HCT116 (cell line): ENCODE results near the gene TGFBRAP1. TPM values are rescaled to one million over a fixed set of nuclear protein-coding genes. Genes with fewer than 3 reads are reported as not detected.

Source experiments
- ATAC-seq: fragments of 200-7000 bp; cut with Tn5 transposase; 2 replicates; pipeline ENCODE4 v1.9.1; 2020; ENCODE audit warnings: mild to moderate bottlenecking, moderate library complexity
- BruUV-seq: library from RNA; stranded (reverse); fragments of 400-500 nt; replicated peaks from 2 replicates; lab custom pipeline; 2021; lab: Mats Ljungman, UMichigan
- CTCF ChIA-PET: fragments of 300-600 bp; sonication (Branson Sonifier 250); formaldehyde crosslinking; loops from one replicate; lab custom pipeline; 2021; ENCODE audit warnings: antibody characterized with exemption; lab: Charles Lee
- POLR2A ChIA-PET: fragments of 300-600, 350-600 bp; sonication (Branson Sonifier 250); formaldehyde crosslinking; loops from one replicate; lab custom pipeline; 2021; ENCODE audit warnings: antibody characterized with exemption; lab: Charles Lee
- RAD21 ChIA-PET, 2 experiments: fragments of 300-600 bp; sonication (Branson Sonifier 250); formaldehyde crosslinking; loops; one replicate each; lab custom pipeline; 2023; ENCODE audit warnings: low total read pairs in 2 of 2; ENCODE audit not compliant: uncharacterized antibody in 2 of 2, unreplicated experiment in 2 of 2, low non-redundant PET in 1 of 2; lab: Charles Lee
- DNase-seq: peaks from one replicate; pipeline ENCODE4 v3.0.0-alpha.2; 2010; ENCODE audit warnings: low read depth, low spot score
- H2AFZ ChIP-seq: fragments of 200-600 bp; shearing (Covaris generic), sonication (generic); 2 replicates; pipeline ENCODE4 v1.6.1; 2017; ENCODE audit warnings: low read depth, mixed run types, mixed read lengths, antibody characterized with exemption, low read length; ENCODE audit not compliant: poor library complexity, severe bottlenecking
- H3K27ac ChIP-seq: 2 replicates; pipeline ENCODE4 v1.5.1; 2012; ENCODE audit warnings: low read depth, low read length
- H3K27me3 ChIP-seq: fragments of 200-600 bp; sonication (generic); 2 replicates; pipeline ENCODE4 v1.6.1; 2016; ENCODE audit warnings: mixed run types, low read length, mixed read lengths; ENCODE audit not compliant: insufficient read depth
- H3K36me3 ChIP-seq, 2 experiments: fragments of 200-500 bp in 1 of 2; fragments of 200-600 bp in 1 of 2; sonication (Bioruptor generic) in 1 of 2; sonication (generic) in 1 of 2; 2 replicates each; pipeline versions ENCODE4 v1.5.1 to v1.6.1; 2014 to 2016; ENCODE audit warnings: low read length in 2 of 2, inconsistent platforms in 1 of 2, mixed read lengths in 1 of 2, mixed run types in 1 of 2; ENCODE audit not compliant: insufficient read depth in 2 of 2, control insufficient read depth in 1 of 2
- H3K4me1 ChIP-seq, 2 experiments: fragments of 200-600 bp in 1 of 2; sonication (generic) in 1 of 2; 2 replicates each; pipeline versions ENCODE4 v1.5.1 to v1.6.1; 2012 to 2017; ENCODE audit warnings: low read length in 2 of 2, inconsistent platforms in 1 of 2, mild to moderate bottlenecking in 1 of 2, mixed read lengths in 1 of 2, mixed run types in 1 of 2, moderate library complexity in 1 of 2; ENCODE audit not compliant: insufficient read depth in 2 of 2, control insufficient read depth in 1 of 2
- H3K4me2 ChIP-seq: fragments of 200-600 bp; sonication (generic); 2 replicates; pipeline ENCODE4 v1.6.1; 2017; ENCODE audit warnings: mixed run types, low read length, mixed read lengths
- H3K4me3 ChIP-seq, 2 experiments: fragments of 200-600 bp in 1 of 2; sonication (generic) in 1 of 2; replicated peaks in 1 of 2; 2 replicates each; pipeline ENCODE4 v1.5.1; 2011 to 2016; ENCODE audit warnings: low read length in 2 of 2, control low read depth in 1 of 2, low read depth in 1 of 2, mild to moderate bottlenecking in 1 of 2, mixed read lengths in 1 of 2, mixed run types in 1 of 2
- H3K79me2 ChIP-seq: fragments of 200-600 bp; sonication (generic); 2 replicates; pipeline ENCODE4 v1.6.1; 2017; ENCODE audit warnings: mild to moderate bottlenecking, mixed run types, low read length, moderate library complexity, mixed read lengths; ENCODE audit not compliant: insufficient read depth
- H3K9ac ChIP-seq: fragments of 200-600 bp; sonication (generic); 2 replicates; pipeline ENCODE4 v1.6.1; 2016; ENCODE audit warnings: low read length, mixed read lengths
- H3K9me2 ChIP-seq: fragments of 200-600 bp; sonication (generic), shearing (Covaris generic); 2 replicates; pipeline ENCODE4 v1.6.1; 2017; ENCODE audit warnings: mixed run types, mild to moderate bottlenecking, moderate library complexity; ENCODE audit not compliant: insufficient read depth
- H3K9me3 ChIP-seq, 2 experiments: fragments of 200-500 bp in 1 of 2; fragments of 200-600 bp in 1 of 2; sonication (Bioruptor generic) in 1 of 2; sonication (generic) in 1 of 2; 2 replicates each; pipeline ENCODE4 v1.6.1; 2014 to 2017; ENCODE audit warnings: low read length in 2 of 2, mixed read lengths in 2 of 2, inconsistent platforms in 1 of 2, low read depth in 1 of 2, mild to moderate bottlenecking in 1 of 2, mixed run types in 1 of 2, moderate library complexity in 1 of 2; ENCODE audit not compliant: control insufficient read depth in 1 of 2, insufficient read depth in 1 of 2
- H4K20me1 ChIP-seq: fragments of 200-600 bp; sonication (generic), shearing (Covaris generic); 2 replicates; pipeline ENCODE4 v1.6.1; 2017; ENCODE audit warnings: mixed run types, mild to moderate bottlenecking, moderate library complexity; ENCODE audit not compliant: insufficient read depth
- CTCF ChIP-seq, 3 experiments: fragments of 200-600 bp in 1 of 3; sonication (generic) in 1 of 3; IDR thresholded peaks in 2 of 3; conservative IDR thresholded peaks in 1 of 3; 2 replicates each; pipeline ENCODE4 v1.5.1; 2012 to 2017; ENCODE audit warnings: low read depth in 2 of 3, low read length in 2 of 3, antibody characterized with exemption in 1 of 3, borderline replicate concordance in 1 of 3, control low read depth in 1 of 3, mild to moderate bottlenecking in 1 of 3, mixed read lengths in 1 of 3, mixed run types in 1 of 3, moderate library complexity in 1 of 3; ENCODE audit not compliant: insufficient read depth in 1 of 3
- EGR1 ChIP-seq: IDR thresholded peaks from 2 replicates; pipeline ENCODE4 v1.6.1; 2012; ENCODE audit warnings: low read depth
- FOSL1 ChIP-seq: IDR thresholded peaks from 2 replicates; pipeline ENCODE4 v1.6.1; 2012; ENCODE audit warnings: low read depth
- JUND ChIP-seq: IDR thresholded peaks from 2 replicates; pipeline ENCODE4 v1.6.1; 2012
- MAX ChIP-seq: IDR thresholded peaks from 2 replicates; pipeline ENCODE4 v1.6.1; 2012
- POLR2A ChIP-seq: IDR thresholded peaks from 2 replicates; pipeline ENCODE4 v1.7.0; 2011; ENCODE audit warnings: borderline replicate concordance; ENCODE audit not compliant: insufficient read depth, insufficient read length; ENCODE audit errors: extremely low read depth
- RAD21 ChIP-seq: IDR thresholded peaks from 2 replicates; pipeline ENCODE4 v1.6.1; 2012; ENCODE audit warnings: low read depth, mild to moderate bottlenecking
- SIN3A ChIP-seq: IDR thresholded peaks from 2 replicates; pipeline ENCODE4 v1.6.1; 2012; ENCODE audit warnings: low read depth
- TCF7L2 ChIP-seq: IDR thresholded peaks from 2 replicates; pipeline ENCODE4 v1.7.0; 2011; ENCODE audit warnings: borderline replicate concordance, inconsistent platforms; ENCODE audit not compliant: insufficient read depth, insufficient read length; ENCODE audit errors: extremely low read depth
- YY1 ChIP-seq: IDR thresholded peaks from 2 replicates; pipeline ENCODE4 v1.6.1; 2011; ENCODE audit warnings: low read length, low read depth, moderate library complexity, mild to moderate bottlenecking; ENCODE audit not compliant: insufficient replicate concordance; ENCODE audit errors: extremely low read depth
- ZBTB33 ChIP-seq: IDR thresholded peaks from 2 replicates; pipeline ENCODE4 v1.6.1; 2011; ENCODE audit warnings: mild to moderate bottlenecking, low read length, moderate library complexity; ENCODE audit not compliant: insufficient replicate concordance; ENCODE audit errors: extremely low read depth
- intact Hi-C: fragments of 100-400 bp; cut with micrococcal nuclease; formaldehyde crosslinking; loops from 2 replicates; pipeline ENCODE4 v1.10.0; 2022
- total RNA-seq: library from RNA; stranded (reverse); gene quantifications from one replicate; pipeline ENCODE4 v1.2.1, GENCODE V29; 2021; ENCODE audit not compliant: unreplicated experiment

Gene TGFBRAP1
- total RNA-seq, 1 experiment from 2014 or later = 18.3 TPM

- ATAC-seq = no peak
- no peak for TF ChIP-seq TCF7L2
- TF ChIP-seq SIN3A = no peak
- TF ChIP-seq EGR1 = no peak
- Histone ChIP-seq H3K9ac (no peak overlapping the region), H3K79me2 (no peaks in the 10 kb centered on the region), H3K27me3 (no peaks in the 10 kb centered on the region), H3K4me3 (no peak overlapping the region), H2AFZ (peak overlapping the region; percentile 93), H3K36me3 (no peaks in the 10 kb centered on the region), H3K4me2 (peak overlapping the region; percentile 61; the same call in 1 of the 2 replicates), H3K27ac (no peak overlapping the region), H3K4me1 (peaks cover 16 to 31% of the 10 kb centered on the region in 2 experiments), H4K20me1 (no peaks in the 10 kb centered on the region), H3K9me2 (no peaks in the 10 kb centered on the region), H3K9me3 (no peaks in the 10 kb centered on the region)
- no peak for DNase-seq
- ChIA-PET POLR2A (no interaction called here), CTCF (interaction anchor here (6.4 kb wide), 1 partner anchor 123 kb away, joined by 107 read pairs; no protein-coding TSS in a partner anchor), RAD21 (no interaction called here)
- intact Hi-C loops = loop anchor here (5.0 kb wide), 1 partner anchor 200 kb away; the partner anchor contains the start of gene MRPS9
- no TSS peak for BruUV-seq
These were observed 92.3 kb downstream of the TGFBRAP1 start for GRCh38 chr2:105237045-105237765.

- no TSS peak for BruUV-seq
- intact Hi-C loops = loop anchor here (5.0 kb wide), 1 partner anchor 199 kb away; the partner anchor contains the start of gene MRPS9
- TF ChIP-seq JUND (no peak), YY1 (no peak), POLR2A (no peak), TCF7L2 (no peak), FOSL1 (no peak), EGR1 (no peak), ZBTB33 (no peak), CTCF (IDR thresholded peaks at IDR 0.05 in 2 of 3, conservative IDR thresholded peaks at IDR 0.05 in 1 of 3; ENCODE audit: borderline replicate concordance in 1 of 3, insufficient read depth in 1 of 3, low read depth in 2 of 3, low read length in 2 of 3) (no peak), RAD21 (no peak), MAX (no peak)
These were observed 93.5 kb downstream of the TGFBRAP1 start for GRCh38 chr2:105236060-105236424.

More at GRCh38 chr2:105236060-105236424, 93.5 kb downstream of the TGFBRAP1 start:
- H3K27ac ChIP-seq = no peak overlapping the region
- peaks cover 16 to 31% of the 10 kb centered on the region in 2 experiments for H3K4me1 ChIP-seq
- peak overlapping the region; percentile 91 for H2AFZ ChIP-seq
- H3K36me3 ChIP-seq = no peaks in the 10 kb centered on the region
- no peaks in the 10 kb centered on the region for H3K9me2 ChIP-seq
- DNase-seq (no peak), ATAC-seq (no peak)
- RAD21 ChIA-PET = interaction anchor here (0.7 to 2.1 kb wide), 2 partner anchors 121 to 133 kb away, joined by 3 to 8 read pairs; no protein-coding TSS in a partner anchor
- POLR2A ChIA-PET = interaction anchor here (0.9 to 1.5 kb wide), 2 partner anchors 119 to 121 kb away, joined by 3 to 5 read pairs; no protein-coding TSS in a partner anchor
- CTCF ChIA-PET = interaction anchor here (0.8 to 6.4 kb wide), 9 partner anchors 8 to 133 kb away, joined by 3 to 107 read pairs (median 3); no protein-coding TSS in a partner anchor
- no peaks in the 10 kb centered on the region for H3K27me3 ChIP-seq
- H4K20me1 ChIP-seq = no peaks in the 10 kb centered on the region
- H3K9me3 ChIP-seq = no peaks in the 10 kb centered on the region
- peak overlapping the region; percentile 65 for H3K4me2 ChIP-seq
- no peak overlapping the region for H3K9ac ChIP-seq
- no peak overlapping the region for H3K4me3 ChIP-seq
- H3K79me2 ChIP-seq = no peaks in the 10 kb centered on the region
